Panc1 (cell line): Measurements from ENCODE around the gene MACROD2. TPM values are rescaled to one million over a fixed set of nuclear protein-coding genes. Genes with fewer than 3 reads are reported as not detected.

ENCODE experiments used
- ATAC-seq: fragments of 200-7000 bp; cut with Tn5 transposase; 2 replicates; pipeline ENCODE4 v1.9.1; 2020; ENCODE audit warnings: mild to moderate bottlenecking, moderate library complexity
- BruUV-seq: library from RNA; stranded (reverse); fragments of 400-500 nt; replicated peaks from 2 replicates; lab custom pipeline; 2021; lab: Mats Ljungman, UMichigan
- CTCF ChIA-PET: fragments of 300-600 bp; sonication (Branson Sonifier 250); formaldehyde crosslinking; loops from one replicate; lab custom pipeline; 2022; ENCODE audit warnings: antibody characterized with exemption; lab: Charles Lee
- POLR2A ChIA-PET: fragments of 300-600 bp; sonication (Branson Sonifier 250); formaldehyde crosslinking; loops from one replicate; lab custom pipeline; 2022; ENCODE audit warnings: antibody characterized with exemption; lab: Charles Lee
- DNase-seq: peaks from one replicate; pipeline ENCODE4 v3.0.0-alpha.2; 2010; ENCODE audit warnings: low read depth, low spot score
- H3K27ac ChIP-seq: 2 replicates; pipeline ENCODE4 v1.5.1; 2011; ENCODE audit warnings: mild to moderate bottlenecking, low read length, inconsistent platforms
- H3K27me3 ChIP-seq: fragments of 200-500 bp; sonication (Bioruptor generic); 2 replicates; pipeline ENCODE4 v1.6.0; 2014; ENCODE audit warnings: low read length, inconsistent platforms; ENCODE audit not compliant: control insufficient read depth, insufficient read depth
- H3K36me3 ChIP-seq: fragments of 200-500 bp; sonication (Bioruptor generic); 2 replicates; pipeline ENCODE4 v1.5.1; 2014; ENCODE audit warnings: inconsistent platforms, mild to moderate bottlenecking, low read length, moderate library complexity; ENCODE audit not compliant: control insufficient read depth, insufficient read depth
- H3K4me1 ChIP-seq: 2 replicates; pipeline ENCODE4 v1.5.1; 2011; ENCODE audit warnings: inconsistent platforms, mild to moderate bottlenecking, low read length, moderate library complexity; ENCODE audit not compliant: control insufficient read depth, insufficient read depth
- H3K4me3 ChIP-seq, 2 experiments: 2 replicates each; pipeline ENCODE4 v1.5.1; 2011 to 2012; ENCODE audit warnings: low read depth in 2 of 2, low read length in 2 of 2, mild to moderate bottlenecking in 2 of 2, inconsistent platforms in 1 of 2, moderate library complexity in 1 of 2
- H3K9me3 ChIP-seq: fragments of 200-500 bp; sonication (Bioruptor generic); 2 replicates; pipeline ENCODE4 v1.5.1; 2014; ENCODE audit warnings: low read depth, mild to moderate bottlenecking, inconsistent platforms, low read length, moderate library complexity; ENCODE audit not compliant: control insufficient read depth, insufficient read depth
- CTCF ChIP-seq: fragments of 450-650 bp; IDR thresholded peaks from 2 replicates; pipeline ENCODE4 v1.5.1; 2017; ENCODE audit warnings: mild to moderate bottlenecking
- POLR2AphosphoS5 ChIP-seq: IDR thresholded peaks from 2 replicates; pipeline ENCODE4 v1.6.1; 2012; ENCODE audit warnings: mild to moderate bottlenecking, low read depth, low read length, moderate library complexity
- REST ChIP-seq, 2 experiments: IDR thresholded peaks; 2 replicates each; pipeline ENCODE4 v1.6.1; 2011 to 2012; ENCODE audit warnings: low read depth in 2 of 2, control low read depth in 1 of 2, low read length in 1 of 2, mild to moderate bottlenecking in 1 of 2, moderate library complexity in 1 of 2; ENCODE audit not compliant: insufficient read depth in 1 of 2
- SIN3A ChIP-seq: IDR thresholded peaks from 2 replicates; pipeline ENCODE4 v1.6.1; 2012; ENCODE audit warnings: low read depth, mild to moderate bottlenecking, low read length, moderate library complexity, borderline replicate concordance; ENCODE audit not compliant: insufficient read depth
- TCF7L2 ChIP-seq: IDR thresholded peaks from 2 replicates; pipeline ENCODE4 v1.6.1; 2011; ENCODE audit warnings: mild to moderate bottlenecking, low read depth, low read length, inconsistent platforms
- in situ Hi-C: cut with HindIII; loops from 2 replicates; pipeline ENCODE4 v1.10.0; 2016; ENCODE audit warnings: low sequenced_read_pairs, low pct_unique_long_range_greater_than_20kb
- intact Hi-C: fragments of 100-400 bp; cut with micrococcal nuclease; formaldehyde crosslinking; loops from one replicate; pipeline ENCODE4 v1.10.0; 2022; ENCODE audit not compliant: unreplicated experiment
- total RNA-seq: library from RNA; stranded (reverse); gene quantifications from one replicate; pipeline ENCODE4 v1.2.1, GENCODE V29; 2021; ENCODE audit not compliant: unreplicated experiment

The MACROD2 gene
- total RNA-seq, 1 experiment from 2014 or later: 1.2 TPM

- no peak for ATAC-seq
- Histone ChIP-seq H3K36me3 (no peaks in the 10 kb centered on the region), H3K9me3 (no peaks in the 10 kb centered on the region), H3K27me3 (no peaks in the 10 kb centered on the region), H3K4me3 (no peak overlapping the region), H3K27ac (no peak overlapping the region), H3K4me1 (no peaks in the 10 kb centered on the region)
- TF ChIP-seq REST (IDR thresholded peaks at IDR 0.05; ENCODE audit: insufficient read depth in 1 of 2, low read depth in 2 of 2, low read length in 1 of 2) (no peak), TCF7L2 (no peak), SIN3A (no peak), CTCF (no peak), POLR2AphosphoS5 (no peak)
- in situ Hi-C loops (no loop called here), intact Hi-C loops (no loop called here)
- DNase-seq: no peak
- ChIA-PET POLR2A (no interaction called here), CTCF (no interaction called here)
- BruUV-seq: no TSS peak
Measured at GRCh38 chr20:14989535-14990290, 994.4 kb downstream of the MACROD2 start.

GRCh38 chr20:14991023-14991422, 995.7 kb downstream of the MACROD2 start:
- intact Hi-C loops (no loop called here), in situ Hi-C loops (no loop called here)
- Histone ChIP-seq H3K27me3 (no peaks in the 10 kb centered on the region), H3K36me3 (no peaks in the 10 kb centered on the region), H3K27ac (no peak overlapping the region), H3K4me1 (no peaks in the 10 kb centered on the region), H3K9me3 (no peaks in the 10 kb centered on the region), H3K4me3 (no peak overlapping the region)
- DNase-seq: no peak
- CTCF ChIA-PET: no interaction called here
- TF ChIP-seq POLR2AphosphoS5 (no peak), CTCF (no peak), REST (IDR thresholded peaks at IDR 0.05; ENCODE audit: insufficient read depth in 1 of 2, low read depth in 2 of 2, low read length in 1 of 2) (no peak), SIN3A (no peak), TCF7L2 (no peak)
- no TSS peak for BruUV-seq
- POLR2A ChIA-PET: no interaction called here
- no peak for ATAC-seq
